ENCODE results near the gene GMDS.

GRCh38 chr6:2178125-2178524 is 67.3 kb downstream of the GMDS start:
- no peak for TF ChIP-seq POLR2A (IDR thresholded peaks at IDR 0.05; ENCODE audit: low read depth, low read length)
- TF ChIP-seq CTCF (IDR thresholded peaks at IDR 0.05; ENCODE audit: extremely low read depth in 1 of 2, insufficient read depth in 1 of 2, low read depth in 1 of 2, low read length in 2 of 2): no peak
- TF ChIP-seq EZH2 (IDR thresholded peaks at IDR 0.05; ENCODE audit: borderline replicate concordance, low read depth, low read length, severe bottlenecking): no peak
- TF ChIP-seq POLR2AphosphoS5 (IDR thresholded peaks at IDR 0.05; ENCODE audit: insufficient read depth, low read depth, low read length): no peak
- TF ChIP-seq MAX (IDR thresholded peaks at IDR 0.05; ENCODE audit: insufficient read depth, insufficient read length): no peak
- no peak for TF ChIP-seq JUN (IDR thresholded peaks at IDR 0.05; ENCODE audit: borderline replicate concordance, insufficient read depth, insufficient read length, low read depth)
- TF ChIP-seq GATA2 (IDR thresholded peaks at IDR 0.05; ENCODE audit: insufficient read depth, insufficient read length, low read depth, low read length): no peak
- no peak for TF ChIP-seq MYC (IDR thresholded peaks at IDR 0.05; ENCODE audit: low read depth, low read length)
- TF ChIP-seq FOS (IDR thresholded peaks at IDR 0.05; ENCODE audit: borderline replicate concordance, insufficient read depth, low read length): no peak

All from endothelial cell of umbilical vein (primary cell).